Glutamatergic neuron (in vitro differentiated cells): ENCODE measurements around the gene PFDN5. TPM values are rescaled to one million over a fixed set of nuclear protein-coding genes. Genes with fewer than 3 reads are reported as not detected.

Source experiments
- DNase-seq: peaks from one replicate; pipeline ENCODE4 v3.0.0; 2022
- H3K27ac Mint-ChIP-seq: one replicate; pipeline ENCODE4 v1.8.0; 2020; ENCODE audit warnings: mild to moderate bottlenecking, mixed read lengths, inconsistent platforms; ENCODE audit not compliant: unreplicated experiment
- H3K27me3 Mint-ChIP-seq: one replicate; pipeline ENCODE4 v1.8.0; 2020; ENCODE audit warnings: mild to moderate bottlenecking, moderate library complexity, mixed read lengths, inconsistent platforms; ENCODE audit not compliant: unreplicated experiment
- H3K36me3 Mint-ChIP-seq: one replicate; pipeline ENCODE4 v1.8.0; 2020; ENCODE audit warnings: mild to moderate bottlenecking, mixed read lengths, inconsistent platforms; ENCODE audit not compliant: unreplicated experiment
- H3K4me1 Mint-ChIP-seq: one replicate; pipeline ENCODE4 v1.8.0; 2020; ENCODE audit warnings: mild to moderate bottlenecking, low read depth, mixed read lengths, inconsistent platforms; ENCODE audit not compliant: unreplicated experiment
- H3K4me3 Mint-ChIP-seq: one replicate; pipeline ENCODE4 v1.8.0; 2020; ENCODE audit warnings: mild to moderate bottlenecking, mixed read lengths, inconsistent platforms; ENCODE audit not compliant: unreplicated experiment
- H3K9me3 Mint-ChIP-seq: one replicate; pipeline ENCODE4 v1.8.0; 2020; ENCODE audit warnings: mild to moderate bottlenecking, moderate library complexity, mixed read lengths, inconsistent platforms; ENCODE audit not compliant: unreplicated experiment
- total RNA-seq: library from RNA; stranded (reverse); fragmentation: NEBNext Ultra II Directional; extraction: Animal tissue kit (Norgen Biotek cat#: 25700); gene quantifications from one replicate; pipeline ENCODE4 v1.2.1, GENCODE V29; 2021; ENCODE audit not compliant: unreplicated experiment
- TF ChIP-seq, protein P1 (sequence below): fragments of 200-600 bp; sonication (generic); IDR thresholded peaks from one replicate; pipeline ENCODE4 v1.5.0; 2021; ENCODE audit not compliant: partially characterized antibody, unreplicated experiment

The PFDN5 gene
- total RNA-seq, 1 donor from 2014 or later = 292 TPM

DNA sequence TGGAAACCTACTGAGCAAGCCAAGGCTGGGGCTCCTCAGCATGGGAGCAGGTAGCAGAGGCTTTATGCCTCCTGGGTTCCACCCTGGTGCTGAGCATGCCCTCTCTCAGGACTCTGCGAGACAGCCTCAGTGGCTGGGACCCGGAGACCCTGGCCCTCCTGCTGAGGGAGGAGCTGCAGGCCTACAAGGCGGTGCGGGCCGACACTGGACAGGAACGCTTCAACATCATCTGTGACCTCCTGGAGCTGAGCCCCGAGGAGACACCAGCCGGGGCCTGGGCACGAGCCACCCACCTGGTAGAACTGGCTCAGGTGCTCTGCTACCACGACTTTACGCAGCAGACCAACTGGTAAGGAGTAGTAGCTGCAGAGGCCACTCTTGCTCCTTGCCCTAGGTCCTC lies 18.8 kb upstream of the PFDN5 start:
- H3K27ac Mint-ChIP-seq = no peak overlapping the region
- no peak for DNase-seq
- H3K4me3 Mint-ChIP-seq = no peak overlapping the region
- H3K4me1 Mint-ChIP-seq = no peaks in the 10 kb centered on the region
- no peaks in the 10 kb centered on the region for H3K36me3 Mint-ChIP-seq
- TF ChIP-seq, protein P1, sequence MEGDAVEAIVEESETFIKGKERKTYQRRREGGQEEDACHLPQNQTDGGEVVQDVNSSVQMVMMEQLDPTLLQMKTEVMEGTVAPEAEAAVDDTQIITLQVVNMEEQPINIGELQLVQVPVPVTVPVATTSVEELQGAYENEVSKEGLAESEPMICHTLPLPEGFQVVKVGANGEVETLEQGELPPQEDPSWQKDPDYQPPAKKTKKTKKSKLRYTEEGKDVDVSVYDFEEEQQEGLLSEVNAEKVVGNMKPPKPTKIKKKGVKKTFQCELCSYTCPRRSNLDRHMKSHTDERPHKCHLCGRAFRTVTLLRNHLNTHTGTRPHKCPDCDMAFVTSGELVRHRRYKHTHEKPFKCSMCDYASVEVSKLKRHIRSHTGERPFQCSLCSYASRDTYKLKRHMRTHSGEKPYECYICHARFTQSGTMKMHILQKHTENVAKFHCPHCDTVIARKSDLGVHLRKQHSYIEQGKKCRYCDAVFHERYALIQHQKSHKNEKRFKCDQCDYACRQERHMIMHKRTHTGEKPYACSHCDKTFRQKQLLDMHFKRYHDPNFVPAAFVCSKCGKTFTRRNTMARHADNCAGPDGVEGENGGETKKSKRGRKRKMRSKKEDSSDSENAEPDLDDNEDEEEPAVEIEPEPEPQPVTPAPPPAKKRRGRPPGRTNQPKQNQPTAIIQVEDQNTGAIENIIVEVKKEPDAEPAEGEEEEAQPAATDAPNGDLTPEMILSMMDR = no peak
- peaks cover 2% of the 10 kb centered on the region for H3K27me3 Mint-ChIP-seq
- H3K9me3 Mint-ChIP-seq = peaks cover 2% of the 10 kb centered on the region

DNA sequence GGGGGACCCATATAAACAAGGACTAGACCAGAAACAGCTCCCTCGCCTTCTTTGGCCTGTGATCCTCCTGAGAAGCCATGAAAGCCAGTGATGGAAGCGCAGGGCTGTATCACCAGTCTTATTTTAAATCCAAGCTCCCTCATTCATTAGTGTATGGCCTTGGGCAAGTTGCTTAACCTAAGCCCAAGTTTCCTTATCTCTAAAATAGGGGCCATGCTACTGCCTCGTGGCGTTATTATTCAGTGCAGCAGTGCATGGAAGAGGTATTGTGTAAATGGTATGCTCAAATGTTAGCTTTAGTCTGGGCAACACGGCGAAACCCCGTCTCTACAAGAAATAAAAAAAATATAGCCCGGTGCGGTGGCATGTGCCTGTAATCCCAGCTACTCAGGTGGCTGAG lies 17.4 kb upstream of the PFDN5 start:
- Mint-ChIP-seq H3K4me1 (no peaks in the 10 kb centered on the region), H3K4me3 (no peak overlapping the region), H3K27ac (no peak overlapping the region), H3K9me3 (peaks cover 2% of the 10 kb centered on the region), H3K36me3 (no peaks in the 10 kb centered on the region), H3K27me3 (peaks cover 2% of the 10 kb centered on the region)
- no peak for DNase-seq
- TF ChIP-seq, protein P1 = no peak

DNA sequence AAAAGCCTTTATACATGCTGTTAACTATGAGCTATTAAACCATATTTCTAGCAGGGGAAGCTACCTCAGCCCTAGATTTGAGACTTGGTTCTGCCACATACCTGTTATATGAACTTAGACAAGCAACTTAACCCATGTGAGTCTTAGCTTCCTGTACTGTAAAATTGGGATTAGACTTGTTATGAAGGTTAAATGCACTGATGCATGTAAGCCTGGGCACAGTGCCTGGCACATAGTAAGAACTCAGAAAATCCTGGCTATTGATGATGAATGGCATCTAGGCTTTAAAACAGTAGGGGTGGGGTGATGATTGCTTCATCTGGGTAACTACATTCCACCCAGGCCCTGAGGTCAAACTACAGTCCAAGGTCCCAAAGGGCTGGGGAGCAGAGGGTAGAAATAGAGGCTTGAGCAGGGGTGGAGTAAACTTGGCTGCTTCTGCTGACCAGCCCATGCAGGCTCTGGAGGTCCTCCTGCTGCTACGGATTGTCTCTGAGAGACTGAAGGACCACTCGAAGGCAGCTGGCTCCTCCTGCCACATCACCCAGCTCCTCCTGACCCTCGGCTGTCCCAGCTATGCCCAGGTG lies 16.0 kb upstream of the PFDN5 start:
- no peak for DNase-seq
- H3K9me3 Mint-ChIP-seq = peaks cover 2% of the 10 kb centered on the region
- TF ChIP-seq, protein P1 = no peak
- peaks cover 2% of the 10 kb centered on the region for H3K27me3 Mint-ChIP-seq
- no peak overlapping the region for H3K27ac Mint-ChIP-seq
- no peak overlapping the region for H3K4me3 Mint-ChIP-seq
- H3K36me3 Mint-ChIP-seq = no peaks in the 10 kb centered on the region
- no peaks in the 10 kb centered on the region for H3K4me1 Mint-ChIP-seq

DNA sequence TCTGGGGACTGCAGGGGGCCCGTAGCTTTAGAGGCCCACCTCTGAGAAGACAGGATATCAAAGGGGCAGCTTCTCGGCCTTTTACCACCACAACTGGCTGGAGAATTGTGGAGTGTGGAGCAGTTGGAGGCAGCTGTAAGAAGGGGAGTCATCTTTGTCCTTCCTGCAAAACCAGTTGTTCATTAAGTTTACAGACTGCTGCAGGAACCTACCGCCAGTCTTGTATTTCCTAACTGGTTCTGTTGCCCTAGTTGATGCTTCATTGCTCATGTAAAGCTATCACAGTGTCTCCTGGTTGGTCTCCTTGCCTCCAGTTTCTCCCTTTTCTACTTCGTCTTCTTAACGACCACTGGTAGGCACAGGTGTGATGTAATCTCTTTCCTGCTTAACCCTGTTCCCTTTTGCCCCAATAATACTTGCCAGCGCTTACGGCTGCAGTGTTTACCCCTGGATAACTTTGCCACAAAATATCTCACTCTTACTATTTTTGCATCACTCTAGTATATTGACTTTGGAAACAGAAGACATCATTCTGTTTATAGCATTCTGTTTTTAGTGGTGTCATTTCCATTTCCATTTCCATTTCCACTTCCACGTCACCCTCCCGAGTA lies 15.3 kb upstream of the PFDN5 start:
- DNase-seq = no peak
- Mint-ChIP-seq H3K27ac (no peak overlapping the region), H3K4me1 (no peaks in the 10 kb centered on the region), H3K4me3 (no peak overlapping the region), H3K36me3 (no peaks in the 10 kb centered on the region), H3K9me3 (peaks cover 2% of the 10 kb centered on the region), H3K27me3 (peaks cover 2% of the 10 kb centered on the region)
- TF ChIP-seq, protein P1 = no peak

DNA sequence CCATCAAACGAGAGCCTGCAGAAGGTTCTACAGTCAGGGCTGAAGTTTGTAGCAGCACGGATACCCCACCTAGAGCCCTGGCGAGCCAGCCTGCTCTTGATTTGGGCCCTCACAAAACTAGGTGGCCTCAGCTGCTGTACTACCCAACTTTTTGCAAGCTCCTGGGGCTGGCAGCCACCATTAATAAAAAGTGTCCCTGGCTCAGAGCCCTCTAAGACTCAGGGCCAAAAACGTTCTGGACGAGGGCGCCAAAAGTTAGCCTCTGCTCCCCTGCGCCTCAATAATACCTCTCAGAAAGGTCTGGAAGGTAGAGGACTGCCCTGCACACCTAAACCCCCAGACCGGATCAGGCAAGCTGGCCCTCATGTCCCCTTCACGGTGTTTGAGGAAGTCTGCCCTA lies 8.9 kb upstream of the PFDN5 start:
- DNase-seq = no peak
- Mint-ChIP-seq H3K9me3 (peaks cover 1% of the 10 kb centered on the region), H3K27ac (no peak overlapping the region), H3K4me1 (no peaks in the 10 kb centered on the region), H3K4me3 (no peak overlapping the region), H3K27me3 (no peaks in the 10 kb centered on the region), H3K36me3 (no peaks in the 10 kb centered on the region)
- TF ChIP-seq, protein P1 = no peak
